GM19395 (cell line): ENCODE measurements around the gene RBM12.

Source experiments
- ATAC-seq: cut with Tn5 transposase; IDR thresholded peaks from one replicate; pipeline ENCODE4 v1.9.1; 2021; ENCODE audit warnings: mild to moderate bottlenecking, moderate library complexity; ENCODE audit not compliant: unreplicated experiment

The RBM12 gene

GRCh38 chr20:35654415-35654814, 10.3 kb downstream of the RBM12 start:
- ATAC-seq = no peak

- no peak for ATAC-seq
These were observed 10.8 kb downstream of the RBM12 start for GRCh38 chr20:35653893-35654292.

- ATAC-seq = no peak
These were observed 11.3 kb downstream of the RBM12 start for GRCh38 chr20:35653430-35653734.

- no peak for ATAC-seq
These were observed 11.9 kb downstream of the RBM12 start for GRCh38 chr20:35652641-35653429.

- ATAC-seq = no peak
These were observed 12.7 kb downstream of the RBM12 start for GRCh38 chr20:35651958-35652357.

- ATAC-seq = no peak
These were observed 14.1 kb downstream of the RBM12 start for GRCh38 chr20:35650632-35651031.

- no peak for ATAC-seq
These were observed 15.9 kb downstream of the RBM12 start for GRCh38 chr20:35648836-35649235.

GRCh38 chr20:35644806-35645205, 19.9 kb downstream of the RBM12 start:
- no peak for ATAC-seq

- no peak for ATAC-seq
These were observed 21.7 kb downstream of the RBM12 start for GRCh38 chr20:35643045-35643444.

- ATAC-seq = no peak
These were observed 23.0 kb downstream of the RBM12 start for GRCh38 chr20:35641743-35642142.

- ATAC-seq = no peak
These were observed 24.0 kb downstream of the RBM12 start for GRCh38 chr20:35640724-35641123.

- ATAC-seq = no peak
These were observed 25.9 kb downstream of the RBM12 start for GRCh38 chr20:35638751-35639150.

- no peak for ATAC-seq
These were observed 27.4 kb downstream of the RBM12 start for GRCh38 chr20:35637276-35637675.

GRCh38 chr20:35636095-35636494, 28.6 kb downstream of the RBM12 start:
- no peak for ATAC-seq

GRCh38 chr20:35635652-35636051, 29.0 kb downstream of the RBM12 start:
- ATAC-seq = no peak

- ATAC-seq = no peak
These were observed 32.1 kb downstream of the RBM12 start for GRCh38 chr20:35632539-35633115.

GRCh38 chr20:35630636-35631035, 34.1 kb downstream of the RBM12 start:
- no peak for ATAC-seq

- no peak for ATAC-seq
These were observed 35.1 kb downstream of the RBM12 start for GRCh38 chr20:35629427-35630145.

- no peak for ATAC-seq
These were observed 37.6 kb downstream of the RBM12 start for GRCh38 chr20:35627121-35627520.

GRCh38 chr20:35626386-35627001, 38.2 kb downstream of the RBM12 start:
- no peak for ATAC-seq

GRCh38 chr20:35625584-35626385, 38.9 kb downstream of the RBM12 start:
- ATAC-seq = no peak
